Gastroesophageal sphincter (tissue), 3 donors: ENCODE measurements around the gene NEDD4L.

Experiments used
- CTCF ChIP-seq, 4 experiments: fragments of 200-600 bp in 2 of 4; fragments of 450-650 bp in 2 of 4; sonication (generic) in 1 of 4; IDR thresholded peaks; one replicate each; pipeline ENCODE4 v1.5.1; 2017 to 2019; ENCODE audit warnings: antibody characterized with exemption in 4 of 4, mild to moderate bottlenecking in 2 of 4, moderate library complexity in 2 of 4
- POLR2A ChIP-seq, 2 donors: fragments of 450-650 bp; IDR thresholded peaks; one replicate each; pipeline ENCODE4 v1.6.1; 2017; ENCODE audit warnings: antibody characterized with exemption in 2 of 2, mild to moderate bottlenecking in 2 of 2, moderate library complexity in 1 of 2
- POLR2AphosphoS5 ChIP-seq: sonication (generic); formaldehyde crosslinking; IDR thresholded peaks from one replicate; pipeline ENCODE4 v1.6.1; 2017; ENCODE audit warnings: antibody characterized with exemption

DNA sequence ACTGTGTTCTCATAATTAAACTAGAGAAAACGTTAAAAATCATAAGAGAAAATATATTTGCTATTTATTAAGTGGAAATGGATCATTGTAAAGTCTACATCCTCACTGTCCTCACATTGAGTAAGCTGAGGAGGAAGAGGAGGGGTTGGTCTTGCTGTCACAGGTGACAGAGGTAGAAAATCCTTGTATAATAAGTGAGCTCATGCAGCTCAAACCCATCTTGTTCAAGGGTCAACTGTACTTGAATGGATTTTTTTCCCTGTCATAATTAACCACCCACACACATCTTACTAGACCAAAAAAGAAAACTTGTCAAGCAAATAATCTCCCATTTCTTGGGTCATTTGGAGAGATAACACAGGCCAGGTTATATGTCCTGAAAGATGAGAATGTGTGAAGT is 231.2 kb downstream of the NEDD4L start:
- no peak for TF ChIP-seq CTCF (IDR thresholded peaks at IDR 0.05)
- TF ChIP-seq POLR2A (IDR thresholded peaks at IDR 0.05) = no peak
- no peak for TF ChIP-seq POLR2AphosphoS5
